GM19324 (cell line): ENCODE results near the gene ECSCR.
"Not testable (repeated sequence)": the region's sequence is repeated elsewhere in the genome, so short reads cannot be mapped to it uniquely, and the experiment has no call there.

ENCODE experiments used
- ATAC-seq: cut with Tn5 transposase; IDR thresholded peaks from one replicate; pipeline ENCODE4 v1.9.1; 2021; ENCODE audit warnings: mild to moderate bottlenecking, moderate library complexity; ENCODE audit not compliant: unreplicated experiment, low FRiP score

The ECSCR gene

GRCh38 chr5:139462586-139463276, at the start of gene ECSCR:
TSS of gene ECSCR (minus strand) at chr5:139462743. CDS start at chr5:139462670, 73 bp downstream.
- no peak for ATAC-seq

DNA sequence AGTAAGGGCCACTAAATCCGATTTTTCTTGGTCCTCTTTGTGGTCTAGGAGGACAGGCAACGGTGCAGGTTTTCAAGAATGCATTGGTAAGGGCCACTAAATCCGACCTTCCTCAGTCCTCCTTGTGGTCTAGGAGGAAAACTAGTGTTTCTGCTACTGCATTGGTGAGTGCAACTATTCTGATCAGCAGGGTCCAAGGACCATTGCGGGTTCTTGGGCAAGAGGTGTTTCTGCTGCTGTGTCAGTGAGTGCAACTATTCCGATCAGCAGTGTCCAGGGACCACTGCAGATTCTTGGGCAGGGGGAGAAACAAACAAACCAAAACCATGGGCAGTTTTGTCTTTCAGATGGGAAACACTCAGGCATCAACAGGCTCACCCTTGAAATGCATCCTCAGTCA, 42.2 kb upstream of the ECSCR start:
- not testable (repeated sequence) for ATAC-seq

- ATAC-seq: not testable (repeated sequence)
Measured at GRCh38 chr5:139503879-139504278, 41.3 kb upstream of the ECSCR start.

- ATAC-seq: not testable (repeated sequence)
Measured at GRCh38 chr5:139503036-139503817, 40.7 kb upstream of the ECSCR start.

DNA sequence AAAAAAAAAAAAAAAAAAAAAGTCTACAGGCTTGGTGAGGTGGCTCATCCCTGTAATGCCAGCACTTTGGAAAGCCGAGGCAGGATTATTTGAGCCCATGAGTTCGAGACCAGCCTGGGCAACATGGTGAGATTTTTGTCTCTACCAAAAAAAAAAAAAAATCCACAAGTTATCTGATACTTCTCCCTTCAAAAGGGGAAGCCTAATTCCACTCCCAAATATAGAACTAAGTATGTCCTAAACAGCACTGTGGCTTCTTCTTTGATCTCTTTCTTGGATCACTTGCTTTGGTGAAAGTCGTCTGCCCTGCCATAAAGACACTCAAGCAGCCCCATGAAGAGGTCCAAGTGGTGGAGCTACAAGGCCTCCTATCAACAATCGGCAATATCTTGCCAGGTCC, 38.8 kb upstream of the ECSCR start:
- no peak for ATAC-seq

GRCh38 chr5:139495638-139496435, 33.3 kb upstream of the ECSCR start:
- no peak for ATAC-seq

- ATAC-seq: no peak
Measured at GRCh38 chr5:139494832-139495231, 32.3 kb upstream of the ECSCR start.

- no peak for ATAC-seq
Measured at GRCh38 chr5:139494256-139494655, 31.7 kb upstream of the ECSCR start.

DNA sequence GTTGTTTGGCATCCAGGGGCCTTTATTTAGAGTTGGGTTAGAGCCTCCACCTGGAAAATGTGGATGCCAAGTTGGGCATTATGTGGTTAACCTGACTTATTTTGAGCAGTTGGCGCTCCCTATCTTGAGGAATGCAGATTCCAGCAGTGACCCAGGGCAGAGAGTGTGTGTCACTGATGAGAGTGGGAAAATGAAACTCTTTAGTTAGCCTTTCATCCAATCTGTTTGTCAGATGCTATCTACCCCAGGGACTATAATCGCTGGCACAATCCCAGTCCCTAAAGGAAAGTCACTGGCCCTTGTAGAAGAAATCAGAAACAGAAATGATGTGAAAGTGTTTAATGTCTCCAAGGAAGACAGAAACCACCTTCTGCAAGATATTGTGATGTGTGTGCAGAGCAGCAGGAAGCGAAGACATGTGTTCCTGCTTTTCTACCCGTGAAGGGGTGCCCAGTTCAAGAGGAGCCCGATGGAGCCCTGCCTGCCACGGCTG, 30.2 kb upstream of the ECSCR start:
- ATAC-seq: no peak

- no peak for ATAC-seq
Measured at GRCh38 chr5:139488260-139488659, 25.7 kb upstream of the ECSCR start.

GRCh38 chr5:139486201-139486600, 23.7 kb upstream of the ECSCR start:
- no peak for ATAC-seq

DNA sequence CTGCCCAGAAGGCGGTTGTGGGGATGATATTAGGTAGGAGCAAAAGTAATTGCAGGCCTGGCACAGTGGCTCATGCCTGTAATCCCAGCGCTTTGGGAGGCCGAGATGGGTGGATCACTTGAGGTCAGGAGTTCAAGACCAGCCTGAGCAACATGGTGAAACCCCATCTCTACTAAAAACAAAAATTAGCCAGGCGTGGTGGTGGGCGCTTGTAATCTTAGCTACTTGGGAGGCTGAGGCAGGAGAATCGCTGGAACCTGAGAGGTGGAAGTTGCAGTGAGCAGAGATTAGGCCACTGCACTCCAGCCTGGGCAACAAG, 20.3 kb upstream of the ECSCR start:
- ATAC-seq: not testable (repeated sequence)

DNA sequence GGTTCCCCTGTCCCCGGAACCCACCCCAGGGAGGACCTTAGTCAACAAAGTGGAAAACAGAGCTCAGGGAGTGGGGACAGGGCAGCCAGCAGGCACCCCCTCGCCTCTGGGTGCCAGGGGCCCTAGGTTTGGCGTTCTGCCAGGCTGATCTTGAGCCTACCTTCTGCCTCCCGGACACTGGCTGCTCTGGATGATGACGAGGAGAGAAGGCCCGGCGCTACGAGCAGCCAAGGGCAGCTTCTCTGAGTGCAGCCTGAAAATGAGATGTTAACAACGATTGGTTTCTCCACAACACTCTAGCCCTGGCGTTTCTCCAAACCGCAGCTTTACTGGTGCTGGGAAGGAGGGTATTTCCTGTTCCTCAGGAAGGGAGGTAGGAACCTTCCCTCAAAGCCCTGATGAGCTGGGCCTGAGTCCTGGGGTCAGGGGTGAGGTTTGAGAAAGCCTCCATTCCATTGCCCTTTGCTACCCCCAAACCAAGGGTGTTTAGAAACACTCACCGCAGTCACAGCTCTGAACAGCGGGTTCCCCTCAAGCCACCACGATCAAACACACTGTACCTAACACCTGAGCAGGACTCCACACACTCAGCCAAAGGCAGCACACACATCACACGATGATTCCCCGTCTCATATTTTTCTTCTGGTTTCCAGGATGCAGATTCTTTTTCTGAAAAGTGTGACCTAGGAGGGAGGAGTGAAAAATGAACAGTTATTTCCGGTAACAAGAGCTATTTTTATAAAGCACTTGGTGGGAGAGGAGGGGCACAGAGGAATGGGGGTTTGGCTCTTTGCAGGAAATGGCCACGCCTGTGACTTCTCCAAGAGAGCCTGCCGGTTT, 19.7 kb upstream of the ECSCR start, which contains the start of gene STING1:
Gene STING1, minus strand, starts transcription at position 709 of the 840 bp plus-strand sequence. CDS start 1,054 bp downstream, outside the sequence.
- ATAC-seq: no peak

DNA sequence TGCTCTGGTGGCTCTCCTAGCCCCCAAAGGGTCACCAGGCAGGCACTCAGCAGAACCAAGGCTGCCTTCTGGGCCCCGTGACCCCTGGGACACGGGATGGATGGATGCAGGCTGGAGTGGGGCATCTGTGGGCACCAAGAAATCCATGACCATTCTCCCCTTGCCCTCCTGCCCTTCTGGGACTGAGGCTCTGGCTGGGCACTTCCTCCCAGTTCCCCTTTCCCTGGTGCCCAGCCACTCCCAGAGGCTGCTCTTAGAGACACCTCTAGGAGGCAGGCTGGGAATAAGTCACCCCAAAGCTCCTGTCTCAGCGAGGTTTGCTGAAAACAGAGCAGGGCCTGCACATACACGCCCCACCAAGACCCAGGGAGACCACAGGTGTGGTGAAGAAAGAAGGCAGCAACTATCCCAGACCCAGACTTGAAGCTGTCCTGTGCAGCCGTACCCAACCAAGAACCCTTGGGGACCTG, 19.1 kb upstream of the ECSCR start:
- ATAC-seq: no peak

GRCh38 chr5:139481122-139481533, 18.6 kb upstream of the ECSCR start:
- ATAC-seq: no peak

DNA sequence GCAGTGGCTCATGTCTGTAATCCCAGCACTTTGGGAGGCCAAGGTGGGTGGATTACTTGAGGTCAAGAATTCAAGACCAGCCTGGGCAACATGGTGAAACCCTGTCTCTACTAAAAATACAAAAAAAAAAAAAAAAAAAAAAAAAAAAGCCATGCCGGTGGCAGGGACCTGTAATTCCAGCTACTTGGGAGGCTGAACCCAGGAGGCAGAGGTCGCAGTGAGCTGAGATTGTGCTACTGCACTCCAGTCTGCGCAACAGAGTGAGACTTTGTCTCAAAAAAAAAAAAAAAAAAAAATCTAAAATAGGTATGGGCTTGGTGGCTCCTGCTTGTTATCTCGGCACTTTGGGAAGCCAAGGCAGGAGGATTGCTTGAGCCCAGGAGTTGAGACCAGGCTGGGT, 17.2 kb upstream of the ECSCR start:
- ATAC-seq: not testable (repeated sequence)

DNA sequence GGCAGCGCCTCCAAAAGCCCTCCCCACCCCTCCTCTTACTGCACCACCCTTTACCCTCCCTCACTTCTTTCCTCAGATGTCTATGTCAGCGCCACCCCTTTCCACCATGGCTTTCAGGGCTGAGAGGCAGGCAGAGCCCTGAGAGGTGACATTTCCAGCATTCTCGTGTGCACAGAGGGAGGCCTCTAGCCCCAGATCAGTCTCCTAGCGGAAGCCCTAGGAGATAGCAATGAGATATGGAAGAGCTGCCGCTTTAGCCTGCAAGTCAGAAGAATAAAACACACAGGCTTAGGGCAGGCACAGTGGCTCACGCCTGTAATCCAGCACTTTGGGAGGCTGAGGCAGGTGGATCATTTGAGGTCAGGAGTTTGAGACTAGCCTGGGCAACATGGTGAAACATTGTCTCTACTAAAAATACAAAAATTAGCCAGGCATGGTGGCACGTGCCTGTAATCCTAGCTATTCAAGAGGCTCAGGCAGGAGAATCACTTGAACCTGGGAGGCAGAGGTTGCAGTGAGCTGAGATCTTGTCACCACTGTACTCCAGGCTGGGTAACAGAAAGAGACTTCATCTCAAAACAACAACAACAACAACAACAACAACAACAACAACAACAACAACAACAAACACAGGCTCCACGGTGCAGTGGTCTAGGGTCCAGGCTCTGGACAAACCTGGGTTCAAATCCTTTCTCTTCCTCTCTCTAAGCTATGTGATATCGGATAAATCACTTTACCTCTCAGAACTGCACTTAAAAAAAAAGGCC, 16.3 kb upstream of the ECSCR start:
- ATAC-seq: not testable (repeated sequence)

DNA sequence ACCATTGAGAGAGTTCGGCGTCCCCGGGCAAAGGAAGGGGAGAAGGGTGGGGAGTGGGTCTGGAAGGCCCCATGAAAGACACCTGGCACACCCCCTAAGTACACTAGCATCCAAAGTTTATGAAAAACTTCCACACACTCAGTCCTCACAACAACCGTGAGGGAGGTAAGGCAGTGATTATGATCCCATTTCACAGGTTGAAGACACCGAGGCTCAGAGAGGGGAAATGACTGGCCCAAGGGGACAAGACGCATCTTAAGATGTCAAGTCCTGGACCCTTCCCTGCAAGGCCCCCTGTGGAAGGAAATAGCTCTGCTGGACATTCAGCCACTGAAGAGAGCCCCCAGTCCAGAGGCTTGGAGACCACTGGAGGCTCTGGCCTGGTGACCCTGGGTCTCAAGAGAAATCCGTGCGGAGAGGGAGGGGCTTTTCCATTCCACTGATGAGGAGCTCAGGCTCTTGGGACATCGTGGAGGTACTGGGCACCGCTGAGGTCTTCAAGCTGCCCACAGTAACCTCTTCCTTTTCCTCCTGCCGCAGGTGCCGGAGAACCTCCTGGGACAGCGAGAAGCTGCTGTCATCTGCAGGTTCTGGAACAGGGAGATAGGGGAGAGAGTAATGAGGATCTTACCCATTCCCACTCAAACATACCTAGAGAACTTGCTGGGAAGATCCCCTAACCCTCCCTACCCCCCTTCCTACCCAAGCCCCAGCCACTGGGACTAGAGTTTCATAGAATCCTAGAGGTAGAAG, 13.5 kb upstream of the ECSCR start:
- no peak for ATAC-seq
